H9 (cell line): ENCODE results near the gene GRID1. TPM values are rescaled to one million over a fixed set of nuclear protein-coding genes. Genes with fewer than 3 reads are reported as not detected.

Experiments
- DNase-seq: peaks from one replicate; pipeline ENCODE4 v3.0.0-alpha.2; 2017
- H2AFZ ChIP-seq: one replicate; pipeline ENCODE4 v1.6.1; 2013; ENCODE audit warnings: mild to moderate bottlenecking, low read length, control low read depth, moderate library complexity
- H2AK5ac ChIP-seq: 2 replicates; pipeline ENCODE4 v1.6.1; 2013; ENCODE audit warnings: low read length, control low read depth, mixed read lengths; ENCODE audit not compliant: insufficient read length
- H2BK120ac ChIP-seq: one replicate; pipeline ENCODE4 v1.6.1; 2013; ENCODE audit warnings: low read depth, mild to moderate bottlenecking, low read length, control low read depth, inconsistent platforms; ENCODE audit not compliant: poor library complexity, severe bottlenecking
- H2BK12ac ChIP-seq: 2 replicates; pipeline ENCODE4 v1.6.1; 2013; ENCODE audit warnings: low read length, control low read depth, mixed read lengths, low read depth; ENCODE audit not compliant: insufficient read length
- H2BK15ac ChIP-seq: 2 replicates; pipeline ENCODE4 v1.6.1; 2013; ENCODE audit warnings: low read depth, low read length, control low read depth
- H2BK20ac ChIP-seq: one replicate; pipeline ENCODE4 v1.6.1; 2013; ENCODE audit warnings: low read depth, mild to moderate bottlenecking, low read length, control low read depth, inconsistent platforms; ENCODE audit not compliant: poor library complexity, severe bottlenecking
- H2BK5ac ChIP-seq: 2 replicates; pipeline ENCODE4 v1.6.1; 2013; ENCODE audit warnings: low read length, control low read depth, mixed read lengths; ENCODE audit not compliant: insufficient read length
- H3K14ac ChIP-seq: 2 replicates; pipeline ENCODE4 v1.6.1; 2013; ENCODE audit warnings: low read length, control low read depth; ENCODE audit not compliant: insufficient read depth
- H3K18ac ChIP-seq: 2 replicates; pipeline ENCODE4 v1.6.1; 2013; ENCODE audit warnings: low read depth, mild to moderate bottlenecking, mixed read lengths, low read length, control low read depth; ENCODE audit not compliant: insufficient read length
- H3K23ac ChIP-seq: 2 replicates; pipeline ENCODE4 v1.6.1; 2013; ENCODE audit warnings: low read length, control low read depth, mixed read lengths, low read depth; ENCODE audit not compliant: insufficient read length
- H3K23me2 ChIP-seq: 2 replicates; pipeline ENCODE4 v1.6.1; 2013; ENCODE audit warnings: low read depth, mild to moderate bottlenecking, mixed read lengths, low read length, control low read depth; ENCODE audit not compliant: insufficient read length, poor library complexity, severe bottlenecking
- H3K27ac ChIP-seq: 2 replicates; pipeline ENCODE4 v1.5.1; 2013; ENCODE audit warnings: low read length, control low read depth, mixed read lengths, low read depth; ENCODE audit not compliant: insufficient read length
- H3K27me3 ChIP-seq: 2 replicates; pipeline ENCODE4 v1.6.1; 2013; ENCODE audit warnings: low read length, control low read depth, inconsistent platforms; ENCODE audit not compliant: insufficient read depth
- H3K4ac ChIP-seq: 2 replicates; pipeline ENCODE4 v1.6.1; 2013; ENCODE audit warnings: low read depth, mild to moderate bottlenecking, control low read depth, inconsistent platforms, low read length, moderate library complexity
- H3K4me1 ChIP-seq: 2 replicates; pipeline ENCODE4 v1.6.1; 2013; ENCODE audit warnings: low read length, control low read depth, inconsistent platforms; ENCODE audit not compliant: insufficient read depth
- H3K4me2 ChIP-seq: 2 replicates; pipeline ENCODE4 v1.6.1; 2013; ENCODE audit warnings: low read length, control low read depth, mixed read lengths; ENCODE audit not compliant: insufficient read length, insufficient read depth
- H3K56ac ChIP-seq: 2 replicates; pipeline ENCODE4 v1.6.1; 2013; ENCODE audit warnings: low read depth, mild to moderate bottlenecking, mixed read lengths, low read length, control low read depth; ENCODE audit not compliant: insufficient read length
- H3K79me1 ChIP-seq: 2 replicates; pipeline ENCODE4 v1.6.1; 2013; ENCODE audit warnings: low read depth, mild to moderate bottlenecking, moderate library complexity, low read length, control low read depth, inconsistent platforms; ENCODE audit not compliant: insufficient read depth, poor library complexity, severe bottlenecking
- H3K79me2 ChIP-seq: 2 replicates; pipeline ENCODE4 v1.6.1; 2013; ENCODE audit warnings: low read length, control low read depth, inconsistent platforms; ENCODE audit not compliant: insufficient read depth
- H3K9ac ChIP-seq: 2 replicates; pipeline ENCODE4 v1.6.1; 2013; ENCODE audit warnings: low read length, control low read depth, mixed read lengths; ENCODE audit not compliant: insufficient read length; ENCODE audit errors: extremely low read depth
- H3K9me3 ChIP-seq: one replicate; pipeline ENCODE4 v1.6.1; 2013; ENCODE audit warnings: low read depth, low read length, inconsistent platforms; ENCODE audit not compliant: control insufficient read depth
- H3T11ph ChIP-seq: one replicate; pipeline ENCODE4 v1.6.1; 2013; ENCODE audit warnings: mild to moderate bottlenecking, low read length, control low read depth, inconsistent platforms
- H4K20me1 ChIP-seq: one replicate; pipeline ENCODE4 v1.6.1; 2013; ENCODE audit not compliant: control insufficient read depth, insufficient read length, insufficient read depth
- H4K5ac ChIP-seq: 2 replicates; pipeline ENCODE4 v1.6.1; 2013; ENCODE audit warnings: low read depth, mild to moderate bottlenecking, mixed read lengths, low read length, control low read depth; ENCODE audit not compliant: insufficient read length
- H4K8ac ChIP-seq: replicated peaks from 2 replicates; pipeline ENCODE4 v1.6.1; 2013; ENCODE audit warnings: low read length, control low read depth, mixed read lengths, low read depth; ENCODE audit not compliant: insufficient read length
- H4K91ac ChIP-seq: 2 replicates; pipeline ENCODE4 v1.6.1; 2013; ENCODE audit warnings: low read depth, mild to moderate bottlenecking, moderate library complexity, mixed read lengths, low read length, control low read depth; ENCODE audit not compliant: insufficient read length
- H3K27ac Mint-ChIP-seq, 3 experiments: 2 replicates in 2 of 3; 3 replicates in 1 of 3; pipeline ENCODE4 v1.8.0; 2020 to 2021; ENCODE audit warnings: mixed read lengths in 3 of 3, mild to moderate bottlenecking in 1 of 3, moderate library complexity in 1 of 3
- H3K27me3 Mint-ChIP-seq: 2 replicates; pipeline ENCODE4 v1.8.0; 2021; ENCODE audit warnings: low read depth, mild to moderate bottlenecking, moderate library complexity, mixed read lengths
- H3K36me3 Mint-ChIP-seq, 3 experiments: 2 replicates in 2 of 3; 3 replicates in 1 of 3; pipeline ENCODE4 v1.8.0; 2020 to 2021; ENCODE audit warnings: low read depth in 3 of 3, mixed read lengths in 3 of 3; ENCODE audit not compliant: insufficient read depth in 1 of 3
- H3K4me1 Mint-ChIP-seq, 2 experiments: 2 replicates each; pipeline ENCODE4 v1.8.0; 2020; ENCODE audit warnings: mixed read lengths in 2 of 2
- H3K4me3 Mint-ChIP-seq, 2 experiments: 2 replicates in 1 of 2; 3 replicates in 1 of 2; pipeline ENCODE4 v1.8.0; 2020 to 2021; ENCODE audit warnings: mild to moderate bottlenecking in 2 of 2, mixed read lengths in 2 of 2, moderate library complexity in 1 of 2
- H3K9me3 Mint-ChIP-seq, 2 experiments: 2 replicates in 1 of 2; 3 replicates in 1 of 2; pipeline ENCODE4 v1.8.0; 2020; ENCODE audit warnings: mild to moderate bottlenecking in 2 of 2, mixed read lengths in 2 of 2, moderate library complexity in 1 of 2
- CTCF ChIP-seq: fragments of 200-600 bp; sonication (generic); conservative IDR thresholded peaks from 3 replicates; pipeline ENCODE4 v1.8.0; 2021; ENCODE audit warnings: antibody characterized with exemption, mild to moderate bottlenecking
- WGBS: extraction: QIAGEN DNeasy Blood & Tissue Kit; methylation state at CpG from one replicate; pipeline ENCODE4 v1.1.7; 2013; ENCODE audit warnings: missing lambda C conversion rate, low lambda C conversion rate, mixed read lengths; ENCODE audit not compliant: insufficient read length; ENCODE audit errors: extremely low coverage; 5-methylcytosine and 5-hydroxymethylcytosine counted together
- total RNA-seq: library from RNA; stranded (reverse); gene quantifications from 2 replicates; pipeline ENCODE4 v1.2.1, GENCODE V29; 2021

The GRID1 gene
- total RNA-seq, 1 experiment from 2014 or later: 0.35 TPM

- Histone ChIP-seq H3K4me2 (no peak overlapping the region), H4K20me1 (no peaks in the 10 kb centered on the region)
- H3K27ac Mint-ChIP-seq: no peak overlapping the region
These were observed 362.3 kb downstream of the GRID1 start for GRCh38 chr10:86004337-86004736.

More at GRCh38 chr10:86004337-86004736, 362.3 kb downstream of the GRID1 start:
- Histone ChIP-seq H3K9ac (no peak overlapping the region), H3K4ac (no peak overlapping the region), H2AK5ac (no peak overlapping the region), H3K27ac (no peak overlapping the region), H3K23me2 (no peaks in the 10 kb centered on the region), H4K8ac (no peak overlapping the region), H3K23ac (no peak overlapping the region), H3K4me1 (no peaks in the 10 kb centered on the region), H4K5ac (no peak overlapping the region), H3K56ac (no peak overlapping the region), H3K27me3 (no peaks in the 10 kb centered on the region), H3T11ph (no peak overlapping the region), H2BK20ac (no peak overlapping the region), H3K79me2 (no peaks in the 10 kb centered on the region), H3K18ac (no peak overlapping the region), H3K79me1 (no peaks in the 10 kb centered on the region), H3K9me3 (no peaks in the 10 kb centered on the region), H2BK120ac (no peak overlapping the region), H3K14ac (no peak overlapping the region), H2BK12ac (no peak overlapping the region), H2BK5ac (no peak overlapping the region), H4K91ac (no peak overlapping the region), H2AFZ (no peak overlapping the region), H2BK15ac (no peak overlapping the region)
- Mint-ChIP-seq H3K4me1 (no peaks in the 10 kb centered on the region), H3K36me3 (no peaks in the 10 kb centered on the region), H3K4me3 (no peak overlapping the region), H3K9me3 (no peaks in the 10 kb centered on the region), H3K27me3 (peaks cover 1% of the 10 kb centered on the region; the same call in 1 of the 2 replicates)
- no peak for TF ChIP-seq CTCF
- no CpG with 5 or more reads among the region's 1 CpG for WGBS
- DNase-seq: no peak
